DOHH2 (cell line): Measurements from ENCODE around the gene TEX264.

Experiments used
- EZH2phosphoT487 ChIP-seq: fragments of 200-600 bp; sonication (generic); IDR thresholded peaks from 2 replicates; pipeline ENCODE4 v1.6.1; 2017; ENCODE audit warnings: borderline replicate concordance, mild to moderate bottlenecking, antibody characterized with exemption, low read length, moderate library complexity, mixed read lengths
- TF ChIP-seq, protein P1 (sequence below): fragments of 200-600 bp; sonication (generic); IDR thresholded peaks from one replicate; pipeline ENCODE4 v1.5.1; 2014; ENCODE audit warnings: antibody characterized with exemption, mild to moderate bottlenecking, low read depth, low read length; ENCODE audit not compliant: poor library complexity, severe bottlenecking

DNA sequence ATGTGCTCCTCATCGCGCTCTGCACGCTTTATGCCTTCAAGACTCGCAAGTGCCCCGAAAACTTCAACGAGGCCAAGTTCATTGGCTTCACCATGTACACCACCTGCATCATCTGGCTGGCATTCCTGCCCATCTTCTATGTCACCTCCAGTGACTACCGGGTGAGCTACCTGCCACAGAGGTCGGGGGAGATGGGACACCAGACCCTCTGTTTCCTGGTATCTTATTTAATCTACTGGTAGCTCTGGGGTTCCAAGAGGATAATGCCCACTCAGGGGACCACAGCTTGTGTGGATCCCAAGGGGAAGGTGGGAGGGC is 44.9 kb downstream of the TEX264 start:
- TF ChIP-seq EZH2phosphoT487 = no peak
- TF ChIP-seq, protein P1, sequence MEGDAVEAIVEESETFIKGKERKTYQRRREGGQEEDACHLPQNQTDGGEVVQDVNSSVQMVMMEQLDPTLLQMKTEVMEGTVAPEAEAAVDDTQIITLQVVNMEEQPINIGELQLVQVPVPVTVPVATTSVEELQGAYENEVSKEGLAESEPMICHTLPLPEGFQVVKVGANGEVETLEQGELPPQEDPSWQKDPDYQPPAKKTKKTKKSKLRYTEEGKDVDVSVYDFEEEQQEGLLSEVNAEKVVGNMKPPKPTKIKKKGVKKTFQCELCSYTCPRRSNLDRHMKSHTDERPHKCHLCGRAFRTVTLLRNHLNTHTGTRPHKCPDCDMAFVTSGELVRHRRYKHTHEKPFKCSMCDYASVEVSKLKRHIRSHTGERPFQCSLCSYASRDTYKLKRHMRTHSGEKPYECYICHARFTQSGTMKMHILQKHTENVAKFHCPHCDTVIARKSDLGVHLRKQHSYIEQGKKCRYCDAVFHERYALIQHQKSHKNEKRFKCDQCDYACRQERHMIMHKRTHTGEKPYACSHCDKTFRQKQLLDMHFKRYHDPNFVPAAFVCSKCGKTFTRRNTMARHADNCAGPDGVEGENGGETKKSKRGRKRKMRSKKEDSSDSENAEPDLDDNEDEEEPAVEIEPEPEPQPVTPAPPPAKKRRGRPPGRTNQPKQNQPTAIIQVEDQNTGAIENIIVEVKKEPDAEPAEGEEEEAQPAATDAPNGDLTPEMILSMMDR = no peak
